HPDE6-E6E7 (cell line): Measurements from ENCODE around the gene EMID1.

Source experiments
- DNase-seq: peaks from one replicate; pipeline ENCODE4 v3.0.0; 2011; ENCODE audit warnings: missing footprints; ENCODE audit errors: extremely low spot score

Gene EMID1

GRCh38 chr22:29288837-29289236, 83.1 kb downstream of the EMID1 start:
- DNase-seq: no peak

- DNase-seq: no peak
Observed at GRCh38 chr22:29290061-29290460, 84.4 kb downstream of the EMID1 start.

DNA sequence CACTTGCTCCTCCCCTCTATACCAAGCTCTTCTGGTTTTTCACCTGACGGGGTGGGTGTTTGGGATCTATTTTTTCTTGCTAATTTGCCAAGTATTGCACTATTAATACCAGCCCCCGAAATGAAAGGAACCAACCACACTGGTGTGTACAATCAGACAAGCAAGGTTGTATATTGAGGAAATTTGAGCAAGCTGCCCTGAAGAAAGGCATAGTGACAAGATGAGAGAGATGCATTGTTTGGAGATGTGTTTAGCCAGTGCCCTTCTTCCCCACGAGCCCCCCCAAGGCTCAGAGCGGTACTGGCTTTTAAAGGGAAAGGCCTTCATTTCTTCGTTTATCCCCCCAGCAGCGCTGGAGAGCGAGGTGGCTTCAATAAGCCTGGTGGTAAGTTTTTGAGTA, 85.5 kb downstream of the EMID1 start:
- no peak for DNase-seq

DNA sequence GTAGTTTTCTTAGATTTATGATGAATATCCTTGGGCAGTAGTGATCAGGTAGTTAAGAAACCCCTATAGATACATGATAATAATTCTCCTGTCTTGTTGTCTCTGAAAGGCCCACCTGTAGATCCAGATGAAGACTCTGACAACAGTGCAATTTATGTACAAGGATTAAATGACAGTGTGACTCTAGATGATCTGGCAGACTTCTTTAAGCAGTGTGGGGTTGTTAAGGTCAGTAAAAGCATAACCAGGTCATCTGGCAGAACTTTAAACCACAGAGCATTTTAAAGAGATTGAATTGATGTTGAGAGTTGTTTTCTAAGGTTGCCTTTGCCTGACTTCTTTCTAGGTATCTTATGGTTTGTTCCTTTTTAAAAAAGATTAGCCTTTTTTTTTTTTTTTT, 86.7 kb downstream of the EMID1 start:
- DNase-seq: no peak

- no peak for DNase-seq
Observed at GRCh38 chr22:29298641-29299040, 92.9 kb downstream of the EMID1 start.

- DNase-seq: no peak
Observed at GRCh38 chr22:29299136-29299900, 93.6 kb downstream of the EMID1 start.

- no peak for DNase-seq
Observed at GRCh38 chr22:29300467-29300806, 94.7 kb downstream of the EMID1 start.

DNA sequence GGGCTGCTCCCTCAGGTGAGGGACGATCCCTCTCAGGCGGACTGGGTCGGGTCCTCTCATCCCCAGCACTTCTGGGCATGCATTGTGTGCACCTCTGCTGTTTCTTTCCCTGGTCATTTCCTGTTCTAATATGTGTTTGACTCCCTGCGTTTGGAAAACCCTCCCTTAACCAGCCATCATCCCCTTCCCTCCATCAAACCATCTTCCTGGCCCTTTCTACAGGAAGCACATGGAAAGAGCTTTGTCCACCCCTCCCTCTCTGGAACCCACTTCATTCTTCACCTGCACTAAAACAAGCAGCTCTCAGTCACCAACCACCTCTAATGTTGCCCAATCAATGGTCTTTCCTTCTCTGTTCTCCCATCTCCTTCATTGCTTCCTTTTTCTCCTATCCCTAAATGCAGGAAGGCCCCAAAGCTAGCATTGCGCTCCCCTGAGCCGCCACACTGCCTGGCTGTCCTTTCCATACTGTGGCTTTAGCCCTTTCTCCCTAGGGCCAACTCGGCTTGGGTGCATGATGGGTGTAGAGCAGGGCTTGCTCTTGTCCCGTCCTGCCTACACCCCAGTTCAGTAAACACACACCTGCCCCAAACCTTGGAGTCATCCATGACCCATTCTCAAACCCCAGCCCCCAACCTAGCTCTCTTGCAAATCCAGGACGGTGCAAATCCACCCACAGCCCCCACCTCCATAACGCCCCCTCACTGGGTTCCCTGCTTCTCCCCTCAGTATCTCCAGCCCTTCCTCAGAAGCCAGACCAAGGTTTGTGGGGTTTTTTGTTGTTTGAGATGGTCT, 95.3 kb downstream of the EMID1 start:
- DNase-seq: no peak

GRCh38 chr22:29301716-29302401, 96.2 kb downstream of the EMID1 start:
- DNase-seq: no peak

DNA sequence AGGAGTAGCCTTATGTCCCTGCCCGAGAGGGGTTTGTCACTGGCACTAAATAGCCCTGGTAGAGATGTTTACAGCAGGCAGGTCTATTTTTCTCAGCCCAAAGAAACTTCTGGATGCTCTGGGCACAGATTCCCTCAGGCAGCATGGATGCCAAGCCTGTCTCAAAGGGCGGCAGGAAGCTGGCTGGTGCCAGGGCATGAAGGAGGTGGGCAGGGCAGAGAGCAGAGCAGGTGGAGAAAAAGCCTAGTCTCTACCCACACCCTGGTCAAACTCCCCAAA, 96.6 kb downstream of the EMID1 start:
- no peak for DNase-seq

DNA sequence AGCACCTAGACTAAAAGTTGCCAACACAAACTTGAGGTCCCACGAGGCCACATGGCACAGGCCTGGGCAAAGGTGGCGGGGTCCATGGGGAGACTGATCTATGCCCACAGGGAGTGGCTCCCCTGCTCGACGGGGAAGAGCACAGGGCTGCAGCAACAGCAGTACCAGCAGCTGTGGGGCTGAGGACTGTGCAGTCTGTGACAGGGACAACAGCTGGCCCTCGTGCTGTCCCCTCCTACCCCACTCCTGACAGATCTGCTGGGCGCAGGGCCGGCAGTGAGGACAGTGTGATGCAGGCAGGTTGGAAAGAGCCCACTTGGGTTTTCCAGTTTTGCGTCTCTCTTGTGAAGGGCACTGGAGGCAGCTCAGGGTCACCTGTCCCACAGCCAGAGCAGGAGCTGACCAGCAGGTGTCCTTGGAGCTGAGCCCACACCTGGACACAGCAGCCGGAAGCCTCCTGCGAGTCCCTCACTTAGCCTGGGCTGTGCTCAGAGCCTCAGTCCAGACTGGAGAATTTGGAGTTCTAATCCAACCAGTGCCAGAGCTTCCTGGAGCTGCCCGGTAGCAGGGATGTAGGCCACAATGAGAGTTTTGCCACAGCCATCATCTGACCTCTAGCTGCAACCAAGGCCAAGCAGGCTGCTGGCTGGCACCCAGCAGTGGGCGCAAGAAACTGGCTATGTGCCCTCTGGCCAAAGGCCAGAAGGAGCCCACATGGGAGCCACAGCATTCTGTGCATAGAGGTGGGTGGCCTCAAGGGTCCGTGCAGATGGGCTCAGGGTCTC, 97.2 kb downstream of the EMID1 start:
- no peak for DNase-seq

- no peak for DNase-seq
Observed at GRCh38 chr22:29305836-29306174, 100.1 kb downstream of the EMID1 start.

DNA sequence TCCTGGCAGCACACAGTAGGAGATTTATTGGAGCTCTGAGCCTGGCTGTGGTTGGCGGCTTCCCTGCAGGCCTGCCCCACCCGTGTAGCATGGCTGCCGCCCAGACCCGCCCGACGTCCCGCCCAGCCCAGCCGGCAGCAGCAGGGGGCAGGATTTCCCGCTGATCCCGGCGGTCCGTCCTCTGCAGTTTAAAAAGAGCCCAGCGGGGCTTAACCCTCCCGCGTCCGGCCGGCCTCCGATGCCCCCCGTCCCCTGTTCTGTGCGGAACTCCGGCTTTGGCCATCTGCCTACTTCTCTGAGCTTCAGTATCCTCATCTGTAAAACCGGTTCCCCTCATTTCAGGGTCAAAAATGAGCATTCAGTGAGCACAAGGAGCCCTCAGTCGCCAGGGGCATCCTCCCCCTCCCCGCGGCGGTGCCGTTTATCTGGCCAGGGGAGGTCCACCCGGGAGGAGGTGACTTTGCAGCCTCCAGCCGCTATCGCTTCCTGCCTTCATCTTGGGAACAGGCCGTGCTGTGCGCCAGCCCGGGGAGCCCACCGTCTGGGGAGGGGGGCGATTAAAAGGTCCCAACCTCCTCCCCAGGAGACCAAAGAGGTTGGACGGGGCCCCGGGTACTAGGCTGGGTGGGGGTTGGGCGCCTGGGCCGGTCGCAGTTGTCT, 100.6 kb downstream of the EMID1 start, which contains the start of gene GAS2L1:
Gene GAS2L1, plus strand, starts transcription at position 476 of the 660 bp plus-strand sequence. CDS start 1,456 bp downstream, outside the sequence.
- DNase-seq: peak; percentile 78

- peak; percentile 63 for DNase-seq
Observed at GRCh38 chr22:29306835-29307595, 101.3 kb downstream of the EMID1 start.

DNA sequence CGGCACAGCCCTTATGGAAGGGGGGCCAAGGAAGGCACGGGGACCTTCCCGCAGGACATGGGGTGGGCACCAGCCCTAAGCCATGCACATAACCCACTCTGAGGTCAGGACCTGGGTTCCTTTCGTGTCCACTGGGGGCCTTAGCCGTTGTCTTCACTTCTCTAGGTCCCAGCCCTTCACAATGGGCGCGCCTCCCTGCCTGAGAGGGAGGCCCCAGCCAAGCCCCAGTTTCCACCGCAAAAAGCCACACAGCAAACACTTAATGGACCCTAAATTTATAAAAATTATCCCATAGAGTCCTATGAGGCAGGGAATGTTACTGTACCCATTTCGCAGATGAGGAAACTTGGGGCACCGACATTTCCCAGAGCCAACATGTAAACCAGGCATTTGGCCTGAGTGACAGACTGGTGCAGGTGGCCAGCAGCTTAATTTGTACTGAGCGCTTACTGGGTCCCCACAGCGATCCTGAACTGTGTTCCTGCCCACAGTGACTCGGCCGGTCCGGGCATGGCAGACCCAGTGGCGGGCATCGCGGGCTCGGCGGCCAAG, 102.0 kb downstream of the EMID1 start:
- DNase-seq: no peak

DNA sequence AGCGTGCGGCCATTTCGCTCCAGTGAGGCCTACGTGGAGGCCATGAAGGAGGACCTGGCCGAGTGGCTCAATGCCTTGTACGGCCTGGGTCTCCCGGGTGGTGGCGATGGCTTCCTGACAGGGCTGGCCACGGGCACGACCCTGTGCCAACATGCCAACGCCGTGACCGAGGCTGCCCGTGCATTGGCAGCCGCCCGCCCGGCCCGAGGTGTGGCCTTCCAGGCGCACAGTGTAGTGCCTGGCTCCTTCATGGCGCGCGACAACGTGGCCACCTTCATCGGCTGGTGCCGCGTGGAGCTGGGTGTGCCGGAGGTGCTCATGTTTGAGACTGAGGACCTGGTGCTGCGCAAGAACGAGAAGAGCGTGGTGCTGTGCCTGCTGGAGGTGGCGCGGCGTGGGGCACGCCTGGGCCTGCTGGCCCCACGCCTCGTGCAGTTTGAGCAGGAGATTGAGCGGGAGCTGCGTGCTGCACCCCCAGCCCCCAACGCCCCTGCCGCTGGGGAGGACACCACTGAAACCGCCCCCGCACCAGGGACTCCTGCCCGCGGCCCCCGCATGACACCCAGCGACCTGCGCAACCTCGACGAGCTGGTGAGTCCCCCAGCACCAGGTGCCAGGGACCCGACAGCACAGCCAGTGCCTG, 102.6 kb downstream of the EMID1 start:
- DNase-seq: no peak

DNA sequence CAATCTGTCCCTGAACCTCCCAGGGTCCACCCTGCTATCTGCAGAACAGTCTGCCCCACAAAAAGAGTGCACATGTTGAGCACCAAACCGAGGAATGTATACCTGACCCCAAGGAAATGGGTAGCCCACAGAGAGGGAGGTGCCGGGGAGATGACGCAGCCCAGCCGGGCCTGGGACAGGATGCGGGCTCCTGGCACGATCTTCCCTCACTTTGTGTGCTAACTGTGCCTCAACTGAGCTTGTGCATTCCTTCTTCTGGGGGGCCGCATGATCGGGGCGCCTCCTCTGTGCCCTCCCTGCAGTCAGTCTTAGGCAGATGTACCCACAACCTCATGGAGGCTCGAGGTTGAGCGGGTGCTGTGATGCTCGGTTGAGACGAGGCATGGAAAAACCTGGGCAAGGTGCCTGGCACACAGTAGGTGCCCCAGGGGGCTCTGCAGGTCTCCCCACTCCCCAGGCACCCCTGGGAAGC, 103.1 kb downstream of the EMID1 start:
- peak; percentile 68 for DNase-seq
